Stomach (tissue), 4 donors: ENCODE data around the gene LRIG1.

Source experiments
- CTCF ChIP-seq, 7 experiments: fragments of 450-650 bp in 4 of 7; fragments of 200-600 bp in 3 of 7; sonication (generic) in 3 of 7; IDR thresholded peaks; one replicate each; pipeline ENCODE4 v1.5.1; 2016 to 2019; ENCODE audit warnings: antibody characterized with exemption in 7 of 7, control low read depth in 2 of 7, mild to moderate bottlenecking in 1 of 7
- EP300 ChIP-seq: sonication (generic); formaldehyde crosslinking; IDR thresholded peaks from one replicate; pipeline ENCODE4 v1.6.1; 2017; ENCODE audit warnings: antibody characterized with exemption
- POLR2AphosphoS5 ChIP-seq, 3 donors: sonication (generic); formaldehyde crosslinking; IDR thresholded peaks; one replicate each; pipeline ENCODE4 v1.6.1; 2016; ENCODE audit warnings: antibody characterized with exemption in 3 of 3

GRCh38 chr3:66353039-66353438 lies 147.8 kb downstream of the LRIG1 start:
- TF ChIP-seq EP300 (no peak), CTCF (IDR thresholded peaks at IDR 0.05) (no peak), POLR2AphosphoS5 (IDR thresholded peaks at IDR 0.05) (no peak)
